Measurements from ENCODE around the gene NANOS1.

NANOS1 gene

GRCh38 chr10:119007211-119007574 lies 22.3 kb upstream of the NANOS1 start:
- H3K4me3 ChIP-seq (ENCODE audit: low read depth, low read length) = no peak overlapping the region
- no peak for TF ChIP-seq CTCF (IDR thresholded peaks at IDR 0.05; ENCODE audit: borderline replicate concordance, insufficient read depth, low read depth, low read length)

GRCh38 chr10:119020627-119020946 lies 8.9 kb upstream of the NANOS1 start:
- TF ChIP-seq CTCF (IDR thresholded peaks at IDR 0.05; ENCODE audit: borderline replicate concordance, insufficient read depth, low read depth, low read length) = no peak
- H3K4me3 ChIP-seq (ENCODE audit: low read depth, low read length) = no peak overlapping the region

GRCh38 chr10:119022846-119023552 lies 6.5 kb upstream of the NANOS1 start:
- TF ChIP-seq CTCF (IDR thresholded peaks at IDR 0.05; ENCODE audit: borderline replicate concordance, insufficient read depth, low read depth, low read length) = no peak
- no peak overlapping the region for H3K4me3 ChIP-seq (ENCODE audit: low read depth, low read length)

GRCh38 chr10:119023553-119023868 lies 6.0 kb upstream of the NANOS1 start:
- TF ChIP-seq CTCF (IDR thresholded peaks at IDR 0.05; ENCODE audit: borderline replicate concordance, insufficient read depth, low read depth, low read length) = no peak
- H3K4me3 ChIP-seq (ENCODE audit: low read depth, low read length) = no peak overlapping the region

- no peak overlapping the region for H3K4me3 ChIP-seq (ENCODE audit: low read depth, low read length)
- no peak for TF ChIP-seq CTCF (IDR thresholded peaks at IDR 0.05; ENCODE audit: borderline replicate concordance, insufficient read depth, low read depth, low read length)
Measured at GRCh38 chr10:119024882-119025281, 4.6 kb upstream of the NANOS1 start.

- H3K4me3 ChIP-seq (ENCODE audit: low read depth, low read length) = no peak overlapping the region
- TF ChIP-seq CTCF (IDR thresholded peaks at IDR 0.05; ENCODE audit: borderline replicate concordance, insufficient read depth, low read depth, low read length) = no peak
Measured at GRCh38 chr10:119025336-119025735, 4.2 kb upstream of the NANOS1 start.

- no peak overlapping the region for H3K4me3 ChIP-seq (ENCODE audit: low read depth, low read length)
- TF ChIP-seq CTCF (IDR thresholded peaks at IDR 0.05; ENCODE audit: borderline replicate concordance, insufficient read depth, low read depth, low read length) = no peak
Measured at GRCh38 chr10:119025776-119026175, 3.7 kb upstream of the NANOS1 start.
